Gastrocnemius medialis (tissue), 4 donors: ENCODE results near the gene MBNL2. TPM values are rescaled to one million over a fixed set of nuclear protein-coding genes. Genes with fewer than 3 reads are reported as not detected.

Source experiments
- ATAC-seq, 2 donors: fragments of 150-250 bp; one replicate each; pipeline ENCODE4 v1.9.1; 2016
- DNase-seq, 2 donors: peaks; one replicate each; pipeline ENCODE4 v3.0.0-alpha.2; 2019
- H3K27ac ChIP-seq, 4 donors: fragments of 200-600 bp; sonication (generic); 1 replicate in 1 of 4; 2 replicates in 3 of 4; pipeline ENCODE4 v1.5.1; 2016 to 2018; ENCODE audit warnings: mild to moderate bottlenecking in 2 of 4, moderate library complexity in 1 of 4
- H3K27me3 ChIP-seq, 3 donors: fragments of 200-600 bp; sonication (generic) in 2 of 3; 1 replicate in 1 of 3; 2 replicates in 2 of 3; pipeline versions ENCODE4 v1.5.1 to v1.6.0; 2016 to 2019; ENCODE audit warnings: mild to moderate bottlenecking in 1 of 3, moderate library complexity in 1 of 3
- H3K36me3 ChIP-seq, 2 donors: fragments of 200-600 bp; sonication (generic) in 1 of 2; one replicate each; pipeline ENCODE4 v1.5.1; 2017 to 2018
- H3K4me1 ChIP-seq, 2 donors: fragments of 200-600 bp; sonication (generic) in 1 of 2; one replicate each; pipeline ENCODE4 v1.5.1; 2016 to 2017; ENCODE audit warnings: mild to moderate bottlenecking in 2 of 2
- H3K4me3 ChIP-seq, 4 donors: fragments of 200-600 bp; sonication (generic) in 3 of 4; 1 replicate in 1 of 4; 2 replicates in 3 of 4; pipeline ENCODE4 v1.5.1; 2016 to 2019; ENCODE audit warnings: mild to moderate bottlenecking in 2 of 4
- H3K9me3 ChIP-seq, 3 donors: fragments of 200-600 bp; sonication (generic) in 2 of 3; 1 replicate in 1 of 3; 2 replicates in 2 of 3; pipeline ENCODE4 v1.5.1; 2016 to 2019
- POLR2A ChIP-seq, 2 donors: fragments of 450-650 bp; IDR thresholded peaks; one replicate each; pipeline ENCODE4 v1.6.1; 2017; ENCODE audit warnings: antibody characterized with exemption in 2 of 2, mild to moderate bottlenecking in 2 of 2, moderate library complexity in 2 of 2
- in situ Hi-C, 4 donors: fragments of 200-750 bp; cut with MboI; loops; one replicate each; pipeline versions ENCODE4 v1.15.0 to v1.8.0; 2017; ENCODE audit warnings: low sequenced_read_pairs in 4 of 4
- intact Hi-C: fragments of 100-400 bp; cut with DNase I; formaldehyde crosslinking; loops from one replicate; pipeline ENCODE4 v1.15.1; 2023; ENCODE audit warnings: low total_unique reads
- total RNA-seq, 4 donors: library from RNA; depleted of rRNA; stranded (reverse); fragments of >200 nt; gene quantifications; one replicate each; pipeline versions ENCODE4 v1.1.0 to v1.2.3, GENCODE V29; 2016
- TF ChIP-seq, protein P1 (sequence below), 5 experiments: fragments of 450-650 bp in 3 of 5; fragments of 200-600 bp in 2 of 5; sonication (generic) in 2 of 5; IDR thresholded peaks in 4 of 5; conservative IDR thresholded peaks in 1 of 5; 1 replicate in 4 of 5; 2 replicates in 1 of 5; pipeline ENCODE4 v1.5.1; 2016 to 2019; ENCODE audit warnings: antibody characterized with exemption in 5 of 5, mild to moderate bottlenecking in 3 of 5, moderate library complexity in 3 of 5

Gene MBNL2
- total RNA-seq, 4 donors from 2014 or later: 47.9 to 92.0 (median 71.3) TPM

DNA sequence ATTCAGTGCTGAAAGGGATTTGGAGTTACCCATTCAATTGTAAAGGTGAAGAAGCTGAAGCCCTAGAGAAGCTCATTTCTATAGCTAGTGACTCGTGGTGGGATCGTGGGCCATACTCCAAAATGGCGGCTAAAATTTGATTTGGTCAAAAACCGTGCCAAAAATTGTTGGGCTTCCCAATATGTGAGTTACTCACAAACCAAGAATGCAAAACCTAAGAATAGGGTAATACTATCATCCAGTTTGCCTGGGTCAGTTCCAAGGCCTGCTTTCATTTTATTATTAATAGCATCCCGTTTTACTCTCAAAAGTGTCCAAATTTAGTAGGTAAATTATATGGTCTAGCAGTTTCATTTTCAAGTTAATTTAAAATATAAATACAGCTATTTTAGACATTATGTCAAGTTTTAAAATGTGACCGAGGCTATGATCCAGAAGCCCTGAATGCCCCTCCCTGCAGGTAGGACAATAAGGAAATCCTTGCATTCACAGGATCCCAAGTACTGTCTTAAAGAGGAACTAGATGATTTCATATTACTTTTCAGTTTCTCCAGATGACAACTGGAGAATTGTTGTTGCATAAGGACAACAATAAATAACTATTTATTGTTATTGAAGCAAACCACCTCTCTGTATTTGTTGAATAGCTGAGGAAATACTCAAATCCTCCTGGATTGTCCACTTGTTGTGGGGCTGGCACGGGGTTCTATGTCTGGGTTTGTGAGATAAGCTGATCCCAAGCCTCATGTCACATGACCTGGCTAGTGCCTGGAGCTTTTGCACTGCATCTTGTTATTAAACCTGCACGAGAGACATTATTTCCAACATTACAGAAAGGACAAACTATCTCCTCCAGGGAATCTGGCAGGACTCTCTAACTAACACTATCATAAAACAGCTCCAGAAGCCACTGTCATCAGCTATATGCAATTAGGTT, 200.3 kb downstream of the MBNL2 start:
- Histone ChIP-seq H3K4me3 (peak overlapping the region in 1 of 4 donors; percentile 10), H3K4me1 (peaks cover 15 to 21% of the 10 kb centered on the region in 2 donors), H3K9me3 (no peaks in the 10 kb centered on the region), H3K36me3 (no peaks in the 10 kb centered on the region), H3K27me3 (no peaks in the 10 kb centered on the region), H3K27ac (peak overlapping the region in 1 of 4 donors; percentile 34)
- intact Hi-C loops (no loop called here), in situ Hi-C loops (loop anchor here in 1 of 4 donors (10.0 kb wide), 1 partner anchor 48 kb away; no protein-coding TSS in a partner anchor)
- peak in 1 of 2 donors; percentile 34 for ATAC-seq
- no peak for TF ChIP-seq POLR2A (IDR thresholded peaks at IDR 0.05)
- TF ChIP-seq, protein P1, sequence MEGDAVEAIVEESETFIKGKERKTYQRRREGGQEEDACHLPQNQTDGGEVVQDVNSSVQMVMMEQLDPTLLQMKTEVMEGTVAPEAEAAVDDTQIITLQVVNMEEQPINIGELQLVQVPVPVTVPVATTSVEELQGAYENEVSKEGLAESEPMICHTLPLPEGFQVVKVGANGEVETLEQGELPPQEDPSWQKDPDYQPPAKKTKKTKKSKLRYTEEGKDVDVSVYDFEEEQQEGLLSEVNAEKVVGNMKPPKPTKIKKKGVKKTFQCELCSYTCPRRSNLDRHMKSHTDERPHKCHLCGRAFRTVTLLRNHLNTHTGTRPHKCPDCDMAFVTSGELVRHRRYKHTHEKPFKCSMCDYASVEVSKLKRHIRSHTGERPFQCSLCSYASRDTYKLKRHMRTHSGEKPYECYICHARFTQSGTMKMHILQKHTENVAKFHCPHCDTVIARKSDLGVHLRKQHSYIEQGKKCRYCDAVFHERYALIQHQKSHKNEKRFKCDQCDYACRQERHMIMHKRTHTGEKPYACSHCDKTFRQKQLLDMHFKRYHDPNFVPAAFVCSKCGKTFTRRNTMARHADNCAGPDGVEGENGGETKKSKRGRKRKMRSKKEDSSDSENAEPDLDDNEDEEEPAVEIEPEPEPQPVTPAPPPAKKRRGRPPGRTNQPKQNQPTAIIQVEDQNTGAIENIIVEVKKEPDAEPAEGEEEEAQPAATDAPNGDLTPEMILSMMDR (IDR thresholded peaks at IDR 0.05 in 4 of 5, conservative IDR thresholded peaks at IDR 0.05 in 1 of 5): no peak
- no peak for DNase-seq

DNA sequence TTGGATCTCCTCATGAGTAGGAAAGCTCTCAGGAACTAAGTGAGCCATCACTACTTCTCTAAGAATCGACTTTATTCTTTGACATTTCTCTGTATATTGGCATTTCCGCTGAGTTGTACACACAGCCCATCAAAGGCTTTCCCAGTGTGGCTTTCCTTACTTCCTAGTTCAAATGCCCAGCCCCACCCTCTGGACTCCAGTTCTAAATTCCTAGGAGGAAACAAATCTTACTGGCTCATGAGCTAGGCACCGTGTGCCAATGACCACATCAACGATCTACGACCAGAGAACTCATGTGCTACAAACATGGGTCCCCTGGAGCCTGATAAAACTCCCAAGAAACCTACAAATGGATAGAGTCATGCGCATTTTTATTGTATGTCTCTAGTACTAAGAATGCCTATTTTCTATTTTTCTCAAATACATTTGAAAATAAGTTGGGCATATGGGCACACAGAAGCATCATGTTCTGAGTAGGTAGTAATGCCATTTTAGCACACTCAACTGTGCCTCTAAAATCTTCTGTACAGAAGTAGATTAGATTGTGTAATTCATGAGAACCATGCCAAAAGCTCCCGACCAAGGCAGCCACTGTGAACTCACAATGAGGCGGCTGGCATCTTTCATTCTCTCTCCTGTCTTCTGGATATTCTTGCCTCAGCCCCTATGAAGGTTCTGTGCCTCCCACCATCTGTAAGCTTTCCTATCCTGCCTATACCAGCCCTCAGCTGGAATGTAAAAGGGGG, 201.3 kb downstream of the MBNL2 start:
- peaks cover 15 to 21% of the 10 kb centered on the region in 2 donors for H3K4me1 ChIP-seq
- in situ Hi-C loops (loop anchor here in 1 of 4 donors (10.0 kb wide), 1 partner anchor 49 kb away; no protein-coding TSS in a partner anchor), intact Hi-C loops (no loop called here)
- H3K9me3 ChIP-seq: no peaks in the 10 kb centered on the region
- DNase-seq: no peak
- no peaks in the 10 kb centered on the region for H3K27me3 ChIP-seq
- no peaks in the 10 kb centered on the region for H3K36me3 ChIP-seq
- no peak overlapping the region for H3K4me3 ChIP-seq
- no peak for TF ChIP-seq POLR2A (IDR thresholded peaks at IDR 0.05)
- TF ChIP-seq, protein P1 (IDR thresholded peaks at IDR 0.05 in 4 of 5, conservative IDR thresholded peaks at IDR 0.05 in 1 of 5): no peak
- ATAC-seq: peak; percentile 63 to 89
- peak overlapping the region in 1 of 4 donors; percentile 10 for H3K27ac ChIP-seq

DNA sequence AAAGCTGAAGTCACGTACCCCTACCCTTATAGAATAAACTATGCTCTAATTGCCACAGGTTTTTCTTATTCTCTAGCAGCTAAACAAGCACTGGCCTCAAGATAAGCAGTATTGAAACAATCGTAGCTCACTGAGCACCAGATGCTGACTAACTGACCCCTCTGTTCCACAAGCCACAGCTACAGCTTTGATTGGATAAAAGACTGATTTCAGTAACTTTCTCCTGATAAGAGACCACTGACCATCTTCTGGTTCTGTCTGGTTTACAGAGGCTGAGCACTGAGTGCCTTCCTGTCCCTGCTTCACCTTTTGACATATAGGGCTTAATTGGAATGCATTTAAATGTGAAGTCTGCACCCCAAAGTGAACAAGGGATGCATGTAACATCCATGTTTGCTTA, 203.5 kb downstream of the MBNL2 start:
- H3K9me3 ChIP-seq: no peaks in the 10 kb centered on the region
- ATAC-seq: no peak
- no peak overlapping the region for H3K4me3 ChIP-seq
- intact Hi-C loops: no loop called here
- in situ Hi-C loops: loop anchor here in 1 of 4 donors (10.0 kb wide), 1 partner anchor 51 kb away; no protein-coding TSS in a partner anchor
- no peak overlapping the region for H3K27ac ChIP-seq
- DNase-seq: no peak
- peaks cover 26 to 34% of the 10 kb centered on the region in 2 donors for H3K4me1 ChIP-seq
- H3K36me3 ChIP-seq: no peaks in the 10 kb centered on the region
- TF ChIP-seq, protein P1 (IDR thresholded peaks at IDR 0.05 in 4 of 5, conservative IDR thresholded peaks at IDR 0.05 in 1 of 5): no peak
- TF ChIP-seq POLR2A (IDR thresholded peaks at IDR 0.05): no peak
- no peaks in the 10 kb centered on the region for H3K27me3 ChIP-seq

DNA sequence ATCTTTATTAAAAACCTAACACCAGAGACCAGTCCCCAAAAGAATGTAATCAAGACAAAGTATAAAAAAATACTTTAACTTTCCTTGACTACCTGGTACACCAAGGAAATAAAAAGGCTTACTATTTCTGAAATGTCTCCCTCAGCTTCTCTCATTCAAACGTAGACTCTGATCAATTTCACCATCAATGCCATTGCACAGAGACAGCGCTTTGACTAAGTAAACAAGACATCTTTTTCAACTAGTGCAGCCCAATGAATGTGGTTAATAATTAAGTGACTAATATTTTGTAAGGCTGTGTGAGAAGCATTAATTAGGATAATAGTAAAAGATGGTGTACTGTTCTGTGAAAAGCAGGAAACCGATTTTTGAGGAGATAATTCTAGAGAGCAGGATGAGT, 204.6 kb downstream of the MBNL2 start:
- H3K27ac ChIP-seq: no peak overlapping the region
- no peaks in the 10 kb centered on the region for H3K9me3 ChIP-seq
- H3K36me3 ChIP-seq: no peaks in the 10 kb centered on the region
- intact Hi-C loops (no loop called here), in situ Hi-C loops (loop anchor here in 1 of 4 donors (10.0 kb wide), 1 partner anchor 52 kb away; no protein-coding TSS in a partner anchor)
- no peaks in the 10 kb centered on the region for H3K27me3 ChIP-seq
- DNase-seq (no peak), ATAC-seq (no peak)
- no peak overlapping the region for H3K4me3 ChIP-seq
- H3K4me1 ChIP-seq: peaks cover 27 to 34% of the 10 kb centered on the region in 2 donors
- TF ChIP-seq, protein P1 (IDR thresholded peaks at IDR 0.05 in 4 of 5, conservative IDR thresholded peaks at IDR 0.05 in 1 of 5): no peak
- no peak for TF ChIP-seq POLR2A (IDR thresholded peaks at IDR 0.05)
